Fibroblast of skin of left quadriceps (primary cell): ENCODE results near the gene CAPS2.
"Not testable (repeated sequence)": the region's sequence is repeated elsewhere in the genome, so short reads cannot be mapped to it uniquely, and the experiment has no call there.

Experiments used
- DNase-seq, 2 experiments: peaks; one replicate each; pipeline ENCODE4 v3.0.0-alpha.2; 2013; ENCODE audit warnings: low read depth in 2 of 2

The CAPS2 gene

DNA sequence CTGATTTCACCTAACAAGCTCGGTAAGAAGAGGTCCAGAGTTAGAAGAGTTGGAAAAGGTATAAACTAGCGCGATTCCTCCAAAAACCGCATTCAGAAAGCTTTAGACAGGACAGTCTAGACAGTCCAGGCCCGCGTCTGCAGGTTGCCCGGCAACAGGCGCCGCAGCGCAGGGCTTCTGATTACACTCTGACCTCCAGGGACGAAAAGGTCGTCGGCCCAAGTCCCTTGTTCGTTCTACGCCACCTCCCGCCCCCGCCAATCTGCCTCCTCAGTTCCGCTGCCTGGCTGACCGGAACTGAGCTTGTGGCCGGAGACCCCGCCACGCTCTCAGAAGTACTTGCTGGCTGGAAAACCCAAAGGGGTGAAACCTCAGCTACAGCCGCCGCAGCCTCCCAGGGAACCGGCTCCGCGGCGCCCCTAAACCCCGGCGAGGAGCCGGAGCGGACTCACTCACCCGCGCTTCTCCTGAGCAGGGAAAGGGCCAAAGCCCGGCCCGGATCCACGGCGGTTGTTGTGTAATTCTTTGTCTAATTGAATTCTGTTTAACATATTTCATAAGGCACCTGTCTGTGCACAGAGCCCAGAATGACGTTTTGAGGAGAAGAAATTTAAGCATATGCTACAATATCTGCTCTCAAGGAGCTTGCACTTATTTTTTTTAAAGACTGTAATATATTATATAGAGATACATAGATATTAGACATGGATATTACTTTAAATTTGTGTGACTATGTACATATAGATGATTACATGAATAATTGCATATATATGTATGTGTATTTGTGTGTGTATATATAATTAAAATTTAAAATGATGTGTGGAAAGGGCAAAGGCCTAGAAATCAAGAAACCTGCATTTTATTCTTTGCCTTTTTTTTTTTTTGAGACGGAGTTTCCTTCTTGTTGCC lies at the start of gene CAPS2:
TSS of gene CAPS2 (minus strand) at position 407 of the 909 bp plus-strand sequence. CDS start 3,826 bp downstream, outside the sequence.
- DNase-seq, result peak; percentile 59 to 70

DNA sequence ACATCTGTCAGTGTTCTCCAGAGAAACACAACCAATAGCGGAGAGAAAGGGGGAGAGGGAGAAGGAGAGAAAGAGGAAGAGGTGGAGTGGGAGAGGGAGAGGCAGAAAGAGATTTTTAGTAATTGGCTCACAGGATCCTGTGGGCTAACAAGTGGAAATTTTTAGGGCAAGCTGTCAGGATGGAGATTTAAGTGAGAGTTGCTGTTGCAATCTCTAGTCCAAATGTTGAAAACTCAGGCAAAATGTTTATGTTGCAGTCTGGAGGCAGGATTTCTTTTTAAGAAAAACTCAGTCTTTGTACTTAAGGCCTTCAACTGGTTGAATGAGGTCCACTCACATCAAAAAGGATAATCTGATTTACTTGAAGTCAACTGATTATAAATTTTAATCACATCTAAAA lies 48.2 kb upstream of the CAPS2 start:
- DNase-seq, result peak in 1 of 2 experiments; percentile 8

DNA sequence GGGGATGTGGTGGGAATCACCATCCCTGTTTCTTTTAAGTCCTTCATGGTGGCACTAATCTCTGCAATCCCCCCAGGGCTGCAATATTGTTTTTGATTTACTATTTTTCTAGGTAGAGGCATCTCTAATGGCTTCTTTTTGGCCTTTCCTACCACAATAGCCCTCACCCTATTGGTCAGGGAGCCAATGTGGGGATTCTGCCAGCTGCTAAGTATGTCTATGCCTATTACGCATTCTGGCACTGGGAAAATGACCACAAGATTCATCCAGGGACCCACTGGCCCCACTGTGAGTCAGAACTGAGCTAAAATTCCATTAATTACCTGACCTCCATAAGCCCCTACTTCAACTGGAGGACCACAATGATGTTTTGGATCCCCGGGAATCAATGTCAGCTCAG lies 44.8 kb upstream of the CAPS2 start:
- DNase-seq, result no peak

DNA sequence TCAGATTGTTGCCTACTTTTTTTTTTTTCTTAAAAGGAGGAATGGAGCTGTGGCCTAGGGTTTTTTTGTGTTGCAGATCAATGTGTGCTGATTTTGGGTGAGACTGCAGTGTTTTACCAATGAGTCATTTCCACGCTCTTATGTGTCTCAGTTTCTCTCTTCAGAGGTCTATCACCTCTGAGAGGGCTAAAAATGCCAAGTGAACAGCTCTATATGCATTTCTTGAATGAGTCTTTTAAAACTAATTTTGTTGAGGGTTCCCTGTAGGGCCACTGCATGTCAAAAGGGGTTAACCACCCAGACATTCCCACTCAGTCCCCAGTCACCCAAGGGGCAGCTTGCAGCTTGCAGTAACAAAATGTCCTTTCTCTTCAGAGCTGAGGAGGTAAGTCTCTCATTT lies 36.5 kb upstream of the CAPS2 start:
- peak in 1 of 2 experiments; percentile 8 for DNase-seq

DNA sequence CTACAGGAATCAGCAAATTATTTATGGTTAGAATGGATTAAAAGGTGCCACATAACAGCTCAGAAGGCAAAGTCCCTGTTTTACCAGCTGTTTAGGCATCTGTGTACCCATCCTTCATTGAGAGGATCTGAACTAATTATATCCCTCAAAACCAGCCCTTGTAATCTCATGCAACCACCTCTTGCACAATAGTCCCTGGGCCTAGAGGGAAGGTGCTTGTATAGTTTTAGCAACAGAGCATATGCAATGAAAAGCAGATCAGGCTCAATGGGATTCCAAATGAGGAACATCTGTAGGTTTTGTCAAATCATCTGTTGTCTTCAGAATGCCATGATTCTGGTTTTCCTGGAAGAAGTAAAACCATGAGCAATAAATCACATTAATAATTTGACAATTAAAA lies 34.8 kb upstream of the CAPS2 start:
- peak; percentile 85 to 88 for DNase-seq

DNA sequence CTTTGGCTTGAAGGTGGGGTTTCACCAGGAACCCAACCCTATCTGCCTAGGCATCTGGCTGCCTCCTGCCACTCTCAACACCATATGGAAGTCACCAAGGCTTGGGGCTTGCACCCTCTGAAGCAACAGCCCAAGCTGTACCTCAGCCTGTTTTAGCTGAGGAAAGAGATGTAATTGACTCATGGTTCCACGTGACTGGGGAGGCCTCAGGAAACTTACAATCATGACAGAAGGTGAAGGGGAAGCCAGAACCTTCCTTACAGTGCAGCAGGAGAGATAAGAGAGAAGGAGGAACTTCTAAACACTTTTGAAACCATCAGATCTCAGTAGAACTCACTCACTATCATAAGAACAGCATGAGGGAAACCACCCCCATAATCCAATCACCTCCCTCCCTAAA lies 31.3 kb upstream of the CAPS2 start:
- no peak for DNase-seq

DNA sequence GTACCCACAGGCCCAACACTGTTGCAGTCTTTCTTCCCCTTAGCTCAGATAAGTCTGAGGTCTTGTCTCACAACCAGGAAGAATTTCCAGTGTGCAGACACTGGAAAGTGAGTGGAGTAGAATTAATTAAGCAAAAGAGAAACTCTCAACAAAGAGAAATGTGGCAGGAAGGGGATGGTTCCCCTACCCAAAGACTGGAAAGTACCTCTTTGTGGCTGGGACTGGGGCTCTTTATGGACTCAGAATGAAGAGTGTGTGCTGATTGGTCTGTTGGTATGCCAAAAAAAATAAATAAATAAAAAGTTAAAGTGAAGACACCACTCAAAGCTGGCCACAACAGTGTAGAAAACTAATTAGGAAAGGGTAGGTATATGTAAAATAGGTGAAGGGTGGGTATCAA lies 30.8 kb upstream of the CAPS2 start:
- DNase-seq, result no peak

DNA sequence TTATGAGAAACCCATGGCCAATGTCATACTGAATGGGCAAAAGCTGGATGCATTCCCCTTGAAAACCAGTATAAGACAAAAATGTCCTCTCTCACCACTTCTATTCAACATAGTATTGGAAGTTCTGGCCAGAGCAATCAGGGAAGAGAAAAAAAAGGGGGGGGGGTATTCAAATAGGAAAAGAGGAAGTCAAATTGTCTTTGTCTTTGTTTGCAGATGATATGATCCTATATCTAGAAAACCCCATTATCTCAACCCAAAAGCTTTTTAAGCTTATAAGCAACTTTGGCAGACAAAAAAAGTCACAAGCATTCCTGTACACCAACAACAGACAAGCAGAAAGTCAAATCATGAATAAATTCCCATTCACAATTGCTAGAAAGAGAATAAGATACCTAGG lies 23.9 kb upstream of the CAPS2 start:
- DNase-seq, result no peak

DNA sequence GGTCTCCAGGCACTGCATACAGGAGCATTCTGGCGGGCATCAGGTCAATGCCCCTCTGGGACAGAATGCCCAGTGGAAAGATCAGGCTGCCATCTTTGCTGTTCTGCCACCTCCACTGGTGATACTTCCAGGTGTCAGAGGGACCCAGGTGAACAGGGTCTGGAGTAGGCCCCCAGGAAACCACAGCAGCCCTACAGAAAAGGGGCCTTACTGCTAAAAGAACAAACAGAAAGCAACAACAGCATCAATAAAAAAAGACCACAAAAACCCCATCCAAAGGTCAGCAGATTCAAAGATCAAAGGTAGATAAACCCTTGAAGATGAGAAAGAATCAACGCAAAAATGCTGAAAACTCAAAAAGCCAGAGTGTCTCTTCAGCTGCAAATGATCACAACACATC lies 20.3 kb upstream of the CAPS2 start:
- DNase-seq, result no peak

DNA sequence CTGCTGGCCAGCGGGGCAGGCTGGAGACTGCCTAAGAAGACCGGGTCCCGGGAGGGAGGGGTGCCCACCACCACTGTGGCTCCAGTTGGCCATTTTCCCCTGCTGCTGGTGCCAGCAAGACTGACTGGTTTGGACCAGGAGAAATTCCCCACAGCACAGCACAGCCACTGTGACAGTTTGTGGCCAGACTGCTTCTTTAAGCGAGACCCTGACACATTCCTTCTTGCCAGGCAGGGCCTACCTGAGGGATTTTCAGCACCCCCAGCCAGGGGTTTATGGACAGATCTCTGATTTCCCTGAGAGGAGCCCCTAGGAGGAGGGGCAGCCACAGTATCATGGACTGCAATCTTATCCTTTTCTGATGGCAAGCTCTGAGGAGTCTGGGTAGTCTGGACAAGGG lies 19.8 kb upstream of the CAPS2 start:
- DNase-seq, result no peak

DNA sequence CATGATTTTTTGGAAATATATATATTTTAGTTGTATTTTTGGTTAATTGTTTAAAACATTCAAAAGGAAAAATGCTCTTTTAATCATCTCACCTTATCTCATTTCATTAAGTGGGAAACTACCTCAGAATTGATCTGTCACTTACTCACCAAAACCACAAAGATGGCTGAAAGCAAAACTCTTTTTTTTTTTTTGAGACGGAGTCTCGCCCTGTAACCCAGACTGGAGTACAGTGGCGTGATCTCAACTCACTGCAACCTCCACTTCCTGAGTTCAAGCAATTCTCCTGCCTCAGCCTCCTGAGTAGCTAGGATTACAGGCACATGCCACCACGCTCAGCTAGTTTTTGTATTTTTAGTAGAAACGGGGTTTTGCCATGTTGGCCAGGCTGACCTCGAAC lies 16.1 kb upstream of the CAPS2 start:
- not testable (repeated sequence) for DNase-seq

DNA sequence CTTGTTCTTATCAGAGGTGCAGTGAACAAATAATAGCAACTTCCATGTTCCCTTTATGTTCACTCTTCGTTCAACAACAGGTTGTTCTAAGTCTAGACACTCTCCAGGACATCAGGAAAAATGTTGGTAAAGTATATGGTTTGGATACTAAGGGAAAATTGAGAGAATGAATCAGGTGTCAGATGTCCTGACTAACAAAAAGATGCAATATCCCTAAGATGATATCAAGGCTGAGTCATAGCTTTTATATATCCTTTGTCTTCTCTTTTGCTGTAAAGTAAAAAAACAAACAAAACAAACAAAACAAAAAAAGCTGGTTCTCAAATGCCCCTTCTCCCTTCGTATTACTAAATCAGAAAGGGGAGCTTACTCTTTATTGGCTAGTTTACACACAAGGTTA lies 15.4 kb upstream of the CAPS2 start:
- no peak for DNase-seq

DNA sequence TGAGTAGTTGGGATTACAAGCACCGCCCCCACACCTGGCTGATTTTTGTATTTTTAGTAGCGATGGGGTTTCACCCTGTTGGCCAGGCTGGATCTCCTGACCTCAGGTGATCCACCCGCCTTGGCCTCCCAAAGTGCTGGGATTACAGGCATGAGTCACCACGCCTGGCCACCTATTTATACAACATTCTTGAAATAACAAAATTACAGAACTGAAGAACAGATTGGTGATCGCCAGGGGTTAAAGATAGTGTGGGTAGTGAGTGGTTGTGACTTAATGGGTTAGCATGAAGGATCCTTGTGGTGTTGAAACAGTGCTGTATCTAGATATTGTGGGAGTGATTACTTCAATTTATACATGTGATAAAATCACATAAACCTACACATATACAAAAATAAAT lies 11.7 kb upstream of the CAPS2 start:
- no peak for DNase-seq

DNA sequence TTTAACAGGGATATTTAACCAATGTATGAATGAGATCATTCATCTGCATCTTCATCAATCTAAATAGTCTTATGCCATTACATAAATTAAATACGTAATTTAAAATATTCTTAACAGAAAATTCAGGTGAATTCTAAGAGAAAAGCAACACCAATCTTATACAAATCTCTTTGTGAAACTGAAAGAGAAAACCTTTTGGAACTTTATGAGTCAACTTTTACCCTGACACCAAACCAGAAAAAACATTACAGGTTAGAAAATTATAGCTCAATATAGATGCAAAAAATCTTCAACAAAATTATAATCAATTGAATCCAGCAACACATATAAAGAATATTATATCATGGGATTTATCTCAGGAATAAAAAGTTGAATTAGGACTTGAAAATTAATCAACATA lies 7.8 kb upstream of the CAPS2 start:
- no peak for DNase-seq

DNA sequence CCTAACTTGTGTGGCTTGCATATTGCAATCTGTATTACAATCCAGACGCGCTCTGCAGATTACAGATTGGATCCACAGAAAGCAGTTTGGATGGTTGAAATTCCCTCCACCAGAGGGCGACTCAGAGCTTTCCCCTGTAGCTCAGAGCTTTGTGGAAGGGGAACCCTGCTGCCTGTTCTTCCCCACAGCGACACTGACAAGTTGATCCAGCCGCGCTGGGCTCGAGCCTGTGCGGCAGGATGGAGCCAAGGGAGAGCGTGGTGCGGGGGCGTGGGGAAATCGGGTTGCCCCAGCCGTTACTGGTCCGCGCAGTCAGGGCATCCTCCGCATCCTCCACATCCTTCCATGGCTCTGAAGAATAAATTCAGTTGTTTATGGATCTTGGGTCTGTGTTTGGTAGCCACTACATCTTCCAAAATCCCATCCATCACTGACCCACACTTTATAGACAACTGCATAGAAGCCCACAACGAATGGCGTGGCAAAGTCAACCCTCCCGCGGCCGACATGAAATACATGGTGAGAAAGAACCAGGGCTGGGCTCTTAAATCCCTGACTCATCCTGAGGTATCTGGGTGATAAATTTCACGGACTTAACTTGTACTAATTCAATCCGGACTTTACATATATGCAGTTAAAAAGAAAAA lies 4.4 kb upstream of the CAPS2 start, which contains the start of gene GLIPR1L1:
TSS of gene GLIPR1L1 (plus strand) at position 287 of the 647 bp plus-strand sequence. CDS start at position 346, 59 bp downstream.
- DNase-seq, result peak; percentile 81 to 85

DNA sequence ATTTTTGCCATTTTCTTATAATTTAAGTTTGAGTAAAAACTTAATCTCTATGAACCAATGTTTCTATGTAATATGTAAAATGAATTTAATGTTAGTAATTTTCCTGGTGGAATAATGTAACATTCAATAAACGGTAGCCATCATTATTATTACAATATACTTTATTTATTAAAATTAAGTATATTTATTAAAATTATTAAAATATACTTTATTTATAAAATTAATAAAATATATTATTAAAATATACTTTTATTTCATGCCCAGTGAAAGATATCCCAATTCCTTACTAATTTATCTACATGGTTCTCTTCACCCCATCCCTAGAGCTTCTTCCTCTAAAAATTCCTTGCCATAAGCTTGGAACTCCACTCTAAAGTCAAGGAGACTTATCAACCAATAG lies 2.5 kb downstream of the CAPS2 start:
- no peak for DNase-seq

DNA sequence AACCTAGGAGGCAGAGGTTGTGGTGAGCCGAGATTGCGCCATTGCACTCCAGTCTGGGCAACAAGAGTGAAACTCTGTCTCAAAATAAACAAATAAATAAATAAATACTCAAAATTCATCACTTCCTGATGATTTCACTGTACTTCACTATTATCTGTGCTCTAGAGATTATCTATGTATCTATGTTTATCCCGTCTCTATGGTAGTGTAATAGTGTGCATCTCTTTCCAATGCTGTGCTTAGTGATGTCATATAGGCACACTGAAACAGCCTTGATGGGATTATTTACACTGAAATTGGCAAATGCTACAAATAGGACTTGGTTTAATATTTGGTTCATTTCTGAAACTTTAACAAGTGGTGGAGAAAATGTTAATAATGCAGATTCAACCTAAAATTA lies 6.5 kb downstream of the CAPS2 start:
- DNase-seq, result no peak

DNA sequence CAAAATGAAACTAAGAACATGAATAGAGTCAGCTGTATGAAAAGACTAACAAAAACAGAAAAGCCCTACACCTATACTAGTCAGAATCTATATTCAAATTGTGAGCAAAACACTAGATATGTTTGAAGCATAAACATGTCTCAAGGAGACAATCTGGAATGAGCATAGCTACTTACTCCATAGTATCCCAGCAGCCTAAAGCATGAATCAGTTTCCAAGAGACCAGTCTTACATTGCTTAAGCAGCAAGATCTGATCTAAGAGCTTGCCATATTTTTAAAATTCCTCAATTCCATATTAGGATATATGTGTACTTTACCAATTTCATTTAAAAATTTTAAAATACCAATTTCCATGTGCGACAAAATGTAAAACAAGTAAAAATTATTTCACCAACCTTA lies 7.7 kb downstream of the CAPS2 start:
- peak; percentile 11 to 17 for DNase-seq

DNA sequence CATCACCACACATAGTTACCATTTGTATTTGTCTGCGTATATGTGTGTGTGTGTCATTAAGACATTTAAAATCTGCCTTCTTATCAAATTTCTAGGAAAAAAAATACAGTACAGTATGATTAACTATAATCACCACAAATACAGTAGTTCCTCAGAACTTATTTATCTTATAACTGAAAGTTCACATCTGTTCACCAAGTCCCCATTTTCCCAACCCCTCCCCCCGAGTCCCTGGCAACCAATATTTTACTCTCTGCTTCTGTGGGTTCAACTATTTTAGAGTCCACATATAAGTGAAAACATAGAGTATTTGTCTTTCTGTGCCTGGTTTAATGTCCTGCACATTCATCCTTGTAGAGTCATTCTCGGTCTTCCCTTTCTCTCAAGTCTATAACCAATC lies 12.3 kb downstream of the CAPS2 start:
- no peak for DNase-seq

DNA sequence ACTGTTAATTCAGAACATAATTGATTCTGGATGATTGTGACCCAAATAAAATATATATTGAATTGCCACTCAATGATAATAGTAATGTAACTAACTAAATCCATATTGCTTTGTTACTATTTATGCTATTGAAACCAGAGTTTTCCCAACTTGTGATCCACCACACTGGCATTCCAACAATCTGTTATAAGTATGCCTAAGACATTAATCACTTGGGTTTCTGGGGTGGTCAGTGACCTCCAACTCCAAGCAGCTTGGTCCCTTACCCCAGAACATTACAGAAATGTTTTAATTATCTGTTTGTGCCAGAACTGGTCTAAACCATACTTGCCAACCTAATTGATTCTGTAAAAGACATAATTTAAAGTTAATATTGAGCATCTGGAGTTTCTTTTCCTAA lies 14.6 kb downstream of the CAPS2 start:
- DNase-seq, result peak; percentile 29 to 34

DNA sequence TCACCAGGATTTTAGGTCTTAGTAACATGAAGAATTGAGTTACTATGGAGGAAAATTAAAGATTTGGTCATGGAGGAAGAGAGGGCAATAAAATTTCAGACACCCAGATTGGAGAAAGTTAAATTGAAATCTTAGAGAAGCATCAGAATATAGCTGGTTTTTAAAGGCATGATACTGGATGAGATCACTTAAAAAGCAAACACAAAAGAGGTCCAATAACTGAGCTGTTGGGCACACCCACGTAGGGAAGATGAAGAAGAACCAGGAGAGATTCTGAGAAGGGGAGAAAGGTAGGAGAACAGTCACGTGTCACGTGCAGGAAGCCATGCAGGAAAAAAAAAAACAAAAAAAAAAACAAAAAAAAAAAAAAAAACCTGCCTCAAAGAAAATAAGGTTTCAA lies 18.8 kb downstream of the CAPS2 start:
- no peak for DNase-seq

DNA sequence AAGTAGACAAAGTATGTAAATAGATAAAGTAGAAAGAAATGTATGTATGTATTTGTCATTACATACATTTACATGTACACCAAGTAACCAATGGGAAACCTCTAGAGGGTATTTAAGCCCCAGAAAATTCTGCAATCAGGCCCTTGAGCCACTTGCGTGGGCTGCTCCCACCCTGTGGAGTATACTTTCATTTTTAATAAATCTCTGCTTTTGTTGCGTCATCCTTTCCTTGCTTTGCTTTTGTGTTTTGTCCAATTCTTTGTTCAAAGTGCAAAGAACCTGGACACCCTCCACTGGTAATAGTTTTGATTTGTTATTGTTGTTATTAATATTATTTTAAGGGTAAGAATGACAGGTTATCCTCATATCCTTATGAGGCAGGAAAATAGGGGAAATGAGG lies 21.8 kb downstream of the CAPS2 start:
- DNase-seq, result no peak
